H1 (cell line): Measurements from ENCODE around the gene TXNDC11. TPM values are rescaled to one million over a fixed set of nuclear protein-coding genes. Genes with fewer than 3 reads are reported as not detected.

Experiments used
- CTCF ChIA-PET: fragments of 300-600 bp; sonication (Branson Sonifier 250); formaldehyde crosslinking; loops from one replicate; lab custom pipeline; 2021; ENCODE audit not compliant: partially characterized antibody; lab: Charles Lee
- POLR2A ChIA-PET: fragments of 300-600 bp; sonication (Branson Sonifier 250); formaldehyde crosslinking; loops from one replicate; lab custom pipeline; 2021; ENCODE audit warnings: inconsistent platforms; ENCODE audit not compliant: partially characterized antibody; lab: Charles Lee
- DNase-seq, 2 experiments: peaks; one replicate each; pipeline versions ENCODE4 v3.0.0 to v3.0.0-alpha.2; 2010 to 2022; ENCODE audit warnings: low spot score in 2 of 2, low read depth in 1 of 2, mixed read lengths in 1 of 2
- FAIRE-seq: peaks from 2 replicates; lab custom pipeline; 2011; peaks lifted over from hg19 to GRCh38; lab: Jason Lieb, UNC
- H2AFZ ChIP-seq: 2 replicates; pipeline ENCODE4 v1.8.1; 2012; ENCODE audit warnings: low read length, inconsistent platforms
- H2AK5ac ChIP-seq: 2 replicates; pipeline ENCODE4 v1.6.1; 2013; ENCODE audit warnings: low read depth, low read length
- H2BK120ac ChIP-seq: replicated peaks from 2 replicates; pipeline ENCODE3; 2013; ENCODE audit warnings: low read depth, low read length, inconsistent platforms
- H2BK12ac ChIP-seq: 2 replicates; pipeline ENCODE4 v1.6.1; 2013; ENCODE audit warnings: low read depth, low read length
- H2BK15ac ChIP-seq: 2 replicates; pipeline ENCODE4 v1.6.1; 2013; ENCODE audit warnings: low read length
- H2BK20ac ChIP-seq: 2 replicates; pipeline ENCODE4 v1.6.1; 2013; ENCODE audit warnings: low read length
- H2BK5ac ChIP-seq: 2 replicates; pipeline ENCODE4 v1.6.1; 2013; ENCODE audit warnings: low read depth, low read length
- H3K14ac ChIP-seq: 2 replicates; pipeline ENCODE4 v1.6.1; 2013; ENCODE audit warnings: inconsistent platforms; ENCODE audit not compliant: insufficient read length
- H3K18ac ChIP-seq: 2 replicates; pipeline ENCODE4 v1.6.1; 2013; ENCODE audit warnings: low read length; ENCODE audit errors: extremely low read depth
- H3K23ac ChIP-seq: 2 replicates; pipeline ENCODE4 v1.6.1; 2013; ENCODE audit warnings: inconsistent platforms; ENCODE audit not compliant: insufficient read length
- H3K23me2 ChIP-seq: 2 replicates; pipeline ENCODE4 v1.6.1; 2013; ENCODE audit warnings: low read depth, low read length
- H3K27ac ChIP-seq: 2 replicates; pipeline ENCODE4 v1.6.1; 2011; ENCODE audit warnings: low read depth, low read length, inconsistent platforms
- H3K27me3 ChIP-seq, 4 experiments: replicated peaks in 1 of 4; 1 replicate in 1 of 4; 2 replicates in 3 of 4; pipeline versions ENCODE4 v1.6.1 to v1.8.1; 2011 to 2013; ENCODE audit warnings: low read length in 3 of 4, mild to moderate bottlenecking in 3 of 4, inconsistent platforms in 2 of 4, mixed read lengths in 2 of 4, moderate library complexity in 1 of 4; ENCODE audit not compliant: control insufficient read depth in 3 of 4, insufficient read depth in 3 of 4; ENCODE audit errors: extremely low read depth in 1 of 4
- H3K36me3 ChIP-seq, 4 experiments: 2 replicates each; pipeline versions ENCODE4 v1.6.1 to v1.8.1; 2011 to 2013; ENCODE audit warnings: mild to moderate bottlenecking in 4 of 4, low read length in 3 of 4, moderate library complexity in 2 of 4, control low read depth in 1 of 4, inconsistent platforms in 1 of 4; ENCODE audit not compliant: insufficient read depth in 4 of 4, control insufficient read depth in 2 of 4
- H3K4ac ChIP-seq: replicated peaks from 2 replicates; pipeline ENCODE3; 2013; ENCODE audit warnings: low read length, low read depth, mixed read lengths, inconsistent platforms; ENCODE audit not compliant: insufficient read length
- H3K4me1 ChIP-seq, 4 experiments: replicated peaks in 1 of 4; 1 replicate in 1 of 4; 2 replicates in 3 of 4; pipeline versions ENCODE4 v1.6.1 to v1.8.1; 2011 to 2013; ENCODE audit warnings: low read length in 3 of 4, inconsistent platforms in 2 of 4, mixed read lengths in 1 of 4; ENCODE audit not compliant: insufficient read depth in 4 of 4, control insufficient read depth in 3 of 4
- H3K4me2 ChIP-seq, 2 experiments: 2 replicates each; pipeline versions ENCODE4 v1.6.1 to v1.8.1; 2011 to 2013; ENCODE audit warnings: low read depth in 2 of 2, low read length in 2 of 2, control low read depth in 1 of 2, inconsistent platforms in 1 of 2, mild to moderate bottlenecking in 1 of 2; ENCODE audit not compliant: insufficient read depth in 1 of 2
- H3K4me3 ChIP-seq, 4 experiments: fragments of 200-600, 300-600 bp in 1 of 4; sonication (generic), shearing (Covaris generic), sonication (Bioruptor Twin) in 1 of 4; 2 replicates each; pipeline versions ENCODE4 v1.5.1 to v1.8.1; 2011 to 2016; ENCODE audit warnings: low read length in 4 of 4, low read depth in 3 of 4, control low read depth in 2 of 4, inconsistent platforms in 2 of 4, mild to moderate bottlenecking in 2 of 4, mixed read lengths in 1 of 4, moderate library complexity in 1 of 4; ENCODE audit not compliant: insufficient read depth in 2 of 4; ENCODE audit errors: extremely low read depth in 1 of 4
- H3K56ac ChIP-seq: replicated peaks from 2 replicates; pipeline ENCODE3; 2013; ENCODE audit warnings: low read depth, mild to moderate bottlenecking, mixed read lengths, low read length, inconsistent platforms; ENCODE audit not compliant: insufficient read length
- H3K79me1 ChIP-seq: 2 replicates; pipeline ENCODE4 v1.6.1; 2013; ENCODE audit warnings: low read depth, low read length, control low read depth
- H3K79me2 ChIP-seq, 2 experiments: 2 replicates each; pipeline versions ENCODE4 v1.6.1 to v1.8.1; 2012 to 2013; ENCODE audit warnings: low read length in 2 of 2, mild to moderate bottlenecking in 2 of 2, inconsistent platforms in 1 of 2; ENCODE audit not compliant: insufficient read depth in 2 of 2, control insufficient read depth in 1 of 2
- H3K9ac ChIP-seq, 4 experiments: replicated peaks in 1 of 4; 1 replicate in 1 of 4; 2 replicates in 3 of 4; pipeline versions ENCODE4 v1.6.1 to v1.8.1; 2011 to 2013; ENCODE audit warnings: low read depth in 3 of 4, low read length in 3 of 4, control low read depth in 2 of 4, mild to moderate bottlenecking in 2 of 4, moderate library complexity in 2 of 4, inconsistent platforms in 1 of 4; ENCODE audit errors: extremely low read depth in 1 of 4
- H3K9me3 ChIP-seq, 2 experiments: 2 replicates each; pipeline versions ENCODE4 v1.6.1 to v1.8.1; 2012 to 2013; ENCODE audit warnings: mild to moderate bottlenecking in 2 of 2, moderate library complexity in 2 of 2, control low read depth in 1 of 2, inconsistent platforms in 1 of 2, low read depth in 1 of 2, low read length in 1 of 2, mixed read lengths in 1 of 2; ENCODE audit not compliant: insufficient read depth in 2 of 2
- H4K20me1 ChIP-seq, 2 experiments: replicated peaks in 1 of 2; 2 replicates each; pipeline versions ENCODE3 to v1.8.1; 2011 to 2013; ENCODE audit warnings: inconsistent platforms in 2 of 2, low read length in 2 of 2, mild to moderate bottlenecking in 1 of 2; ENCODE audit not compliant: insufficient read depth in 2 of 2, control insufficient read depth in 1 of 2
- H4K5ac ChIP-seq: 2 replicates; pipeline ENCODE4 v1.6.1; 2013; ENCODE audit warnings: low read length, low read depth, mixed read lengths, inconsistent platforms; ENCODE audit not compliant: insufficient read length
- H4K8ac ChIP-seq: 2 replicates; pipeline ENCODE4 v1.8.0; 2013; ENCODE audit warnings: mild to moderate bottlenecking, moderate library complexity, low read length, inconsistent platforms; ENCODE audit not compliant: insufficient read depth; ENCODE audit errors: extremely low read depth
- H4K91ac ChIP-seq: replicated peaks from 2 replicates; pipeline ENCODE3; 2013; ENCODE audit warnings: low read length, mixed read lengths, inconsistent platforms; ENCODE audit not compliant: insufficient read length
- BRCA1 ChIP-seq: IDR thresholded peaks from 2 replicates; pipeline ENCODE4 v1.6.1; 2012; ENCODE audit warnings: low read depth, low read length, improper control_type of control experiment
- CBX5 ChIP-seq: fragments of 300-800, 300-1000 bp; sonication (generic); IDR thresholded peaks from 2 replicates; pipeline ENCODE4 v1.7.1; 2016; ENCODE audit warnings: antibody characterized with exemption, low read length, low read depth
- FOSL1 ChIP-seq: IDR thresholded peaks from 2 replicates; pipeline ENCODE4 v1.6.1; 2011; ENCODE audit warnings: mild to moderate bottlenecking, low read depth, low read length, moderate library complexity; ENCODE audit not compliant: insufficient read depth
- JUN ChIP-seq: IDR thresholded peaks from 2 replicates; pipeline ENCODE4 v1.6.1; 2011; ENCODE audit warnings: low read depth, mild to moderate bottlenecking, improper control_type of control experiment, low read length
- RAD21 ChIP-seq, 2 experiments: IDR thresholded peaks in 1 of 2; conservative IDR thresholded peaks in 1 of 2; 2 replicates each; pipeline ENCODE4 v1.6.1; 2011; ENCODE audit warnings: low read depth in 2 of 2, low read length in 2 of 2, improper control_type of control experiment in 1 of 2, inconsistent platforms in 1 of 2, mild to moderate bottlenecking in 1 of 2, moderate library complexity in 1 of 2
- SP1 ChIP-seq: IDR thresholded peaks from 2 replicates; pipeline ENCODE4 v1.6.1; 2011; ENCODE audit warnings: low read depth, low read length
- SUZ12 ChIP-seq: fragments of 200-600 bp; sonication (generic); IDR thresholded peaks from 2 replicates; pipeline ENCODE4 v1.6.1; 2012; ENCODE audit warnings: mild to moderate bottlenecking, inconsistent platforms, low read length, moderate library complexity, mixed read lengths
- WGBS, 2 experiments: shearing (Covaris generic) in 1 of 2; methylation state at CpG; one replicate each; pipeline versions ENCODE4 v1.1.6 to v1.1.7; 2013 to 2015; ENCODE audit warnings: low lambda C conversion rate in 2 of 2, mixed read lengths in 2 of 2, inconsistent platforms in 1 of 2, low coverage in 1 of 2, missing lambda C conversion rate in 1 of 2; ENCODE audit not compliant: insufficient replicate concordance in 2 of 2, insufficient coverage in 1 of 2, insufficient read length in 1 of 2; ENCODE audit errors: extremely low coverage in 1 of 2, missing lambda C conversion rate in 1 of 2; 5-methylcytosine and 5-hydroxymethylcytosine counted together
- polyA plus RNA-seq, 7 experiments: library from polyadenylated mRNA; depleted of rRNA in 3 of 7; stranded (reverse) in 5 of 7; unstranded in 2 of 7; fragments of >200 nt in 5 of 7; fragments of 200-250 nt in 2 of 7; gene quantifications; 1 replicate in 5 of 7; 2 replicates in 1 of 7; 4 replicates in 1 of 7; pipeline versions ENCODE4 v1.2.1 to v1.2.3, GENCODE V29; 2011 to 2013; ENCODE audit warnings: missing spikeins in 2 of 7, mixed read lengths in 2 of 7
- total RNA-seq: library from RNA; stranded (reverse); fragmentation: NEBNext Ultra II Directional; extraction: Animal tissue kit (Norgen Biotek cat#: 25700); gene quantifications from 2 replicates; pipeline ENCODE4 v1.2.1, GENCODE V29; 2021

Gene TXNDC11
- total and polyA plus RNA-seq, 2 of the 8 experiments (the other 6 are each of a cell fraction or from before 2014, with no cell fraction given) = 13.5 to 13.8 TPM

DNA sequence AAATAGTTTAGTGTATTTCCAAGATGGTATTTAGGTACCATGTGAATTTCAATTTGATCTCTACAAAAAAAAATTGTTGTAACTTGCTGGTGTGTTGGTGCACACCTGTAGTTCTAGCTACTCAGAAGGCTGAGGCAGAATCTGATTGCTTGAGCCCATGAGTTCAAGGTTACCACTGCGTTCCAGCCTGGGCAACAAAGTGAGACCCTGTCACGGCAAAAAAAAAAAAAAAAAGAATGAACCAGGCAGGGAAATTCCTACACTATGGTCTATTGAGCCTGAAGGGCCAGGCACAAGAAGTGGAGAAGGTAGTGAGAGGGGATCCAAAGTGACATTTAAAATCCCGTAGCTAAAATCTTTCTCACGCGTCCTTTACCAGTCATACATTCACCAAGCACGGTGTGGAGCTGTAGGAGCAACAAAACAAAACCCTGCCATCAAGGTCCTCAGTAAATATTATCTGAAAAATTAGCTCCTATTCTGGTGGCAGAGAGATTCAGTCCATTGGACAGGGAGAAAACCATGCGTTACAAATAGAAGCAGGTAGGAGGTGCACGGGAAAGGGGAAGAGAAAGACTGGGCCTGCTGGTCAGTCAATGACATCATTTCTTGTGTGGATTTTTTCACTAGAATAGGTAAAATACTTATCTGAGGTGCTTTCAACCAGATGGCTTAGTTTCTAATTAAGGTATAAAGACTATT is 27.3 kb downstream of the TXNDC11 start:
- DNase-seq = no peak
- H3K18ac ChIP-seq = no peak overlapping the region
- H2BK15ac ChIP-seq = no peak overlapping the region
- no peaks in the 10 kb centered on the region for H3K27me3 ChIP-seq
- WGBS, 2 experiments = 97% methylated on average over 7 of the region's 8 CpGs; no CpG with 5 or more reads in 1 of the 2 experiments
- no peak overlapping the region for H2BK12ac ChIP-seq
- H3K14ac ChIP-seq = no peak overlapping the region
- H4K5ac ChIP-seq = no peak overlapping the region
- no peak overlapping the region for H3K4me3 ChIP-seq
- no peaks in the 10 kb centered on the region for H3K9me3 ChIP-seq
- no peak overlapping the region for H3K9ac ChIP-seq
- peaks cover 0 to 2% of the 10 kb centered on the region in 2 experiments for H4K20me1 ChIP-seq
- H2BK120ac ChIP-seq = no peak overlapping the region
- H2BK20ac ChIP-seq = no peak overlapping the region
- H3K4me2 ChIP-seq = no peak overlapping the region
- no peak overlapping the region for H3K4ac ChIP-seq
- FAIRE-seq = no peak
- H3K23me2 ChIP-seq = no peaks in the 10 kb centered on the region
- H2AK5ac ChIP-seq = no peak overlapping the region
- H2AFZ ChIP-seq = no peak overlapping the region
- no peak overlapping the region for H4K8ac ChIP-seq
- no peak overlapping the region for H2BK5ac ChIP-seq
- H3K4me1 ChIP-seq = no peaks in the 10 kb centered on the region
- H3K56ac ChIP-seq = no peak overlapping the region
- POLR2A ChIA-PET = interaction anchor here (0.6 kb wide), 1 partner anchor 14 kb away, joined by 3 read pairs; no protein-coding TSS in a partner anchor
- H3K79me1 ChIP-seq = no peaks in the 10 kb centered on the region
- H3K36me3 ChIP-seq = peaks cover 0 to 6% (median 2%) of the 10 kb centered on the region in 4 experiments; a peak in 3 of 8 replicates
- H3K23ac ChIP-seq = no peak overlapping the region
- CTCF ChIA-PET = interaction anchor here (0.6 to 6.0 kb wide), 35 partner anchors 10 to 418 kb away, joined by 3 to 50 read pairs (median 4); partner anchors contain the start of gene TXNDC11
- H4K91ac ChIP-seq = no peak overlapping the region
- no peak overlapping the region for H3K27ac ChIP-seq
- H3K79me2 ChIP-seq = no peaks in the 10 kb centered on the region
- no peak for TF ChIP-seq CBX5
- TF ChIP-seq SP1 = no peak
- no peak for TF ChIP-seq SUZ12
- no peak for TF ChIP-seq BRCA1
- TF ChIP-seq FOSL1 = no peak
- no peak for TF ChIP-seq JUN
- TF ChIP-seq RAD21 (IDR thresholded peaks at IDR 0.05 in 1 of 2, conservative IDR thresholded peaks at IDR 0.05 in 1 of 2; ENCODE audit: low read depth in 2 of 2, low read length in 2 of 2) = no peak
